GM21737 (cell line): ENCODE results near the gene SLC24A1.
"Not testable (repeated sequence)": the region's sequence is repeated elsewhere in the genome, so short reads cannot be mapped to it uniquely, and the experiment has no call there.

Source experiments
- ATAC-seq: cut with Tn5 transposase; IDR thresholded peaks from one replicate; pipeline ENCODE4 v1.9.1; 2021; ENCODE audit warnings: mild to moderate bottlenecking, moderate library complexity; ENCODE audit not compliant: unreplicated experiment

SLC24A1 gene

GRCh38 chr15:65621638-65622037, at the start of gene SLC24A1:
TSS of gene SLC24A1 (plus strand) at chr15:65621938. CDS start at chr15:65624081, 2,143 bp downstream.
- no peak for ATAC-seq

GRCh38 chr15:65571971-65572370, 49.8 kb upstream of the SLC24A1 start:
- ATAC-seq: no peak

DNA sequence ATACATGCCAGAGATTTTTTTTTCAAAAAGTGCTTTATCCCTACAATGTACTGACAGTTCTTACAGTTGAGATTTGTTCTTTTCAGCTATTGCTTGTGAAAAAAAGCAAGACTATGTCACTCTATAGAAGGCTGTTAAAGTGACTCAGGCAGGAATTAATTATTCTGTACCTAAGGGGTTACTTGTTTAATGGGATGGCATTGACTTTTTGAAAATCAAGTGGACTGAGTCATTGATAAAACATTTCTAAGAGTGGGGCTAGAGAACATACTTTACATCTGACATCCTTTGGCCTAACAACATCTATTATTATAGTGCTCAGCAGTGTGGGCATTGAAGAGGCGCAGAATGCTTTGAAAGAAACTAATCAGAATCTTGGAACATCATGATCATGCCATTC, 45.1 kb upstream of the SLC24A1 start:
- no peak for ATAC-seq

DNA sequence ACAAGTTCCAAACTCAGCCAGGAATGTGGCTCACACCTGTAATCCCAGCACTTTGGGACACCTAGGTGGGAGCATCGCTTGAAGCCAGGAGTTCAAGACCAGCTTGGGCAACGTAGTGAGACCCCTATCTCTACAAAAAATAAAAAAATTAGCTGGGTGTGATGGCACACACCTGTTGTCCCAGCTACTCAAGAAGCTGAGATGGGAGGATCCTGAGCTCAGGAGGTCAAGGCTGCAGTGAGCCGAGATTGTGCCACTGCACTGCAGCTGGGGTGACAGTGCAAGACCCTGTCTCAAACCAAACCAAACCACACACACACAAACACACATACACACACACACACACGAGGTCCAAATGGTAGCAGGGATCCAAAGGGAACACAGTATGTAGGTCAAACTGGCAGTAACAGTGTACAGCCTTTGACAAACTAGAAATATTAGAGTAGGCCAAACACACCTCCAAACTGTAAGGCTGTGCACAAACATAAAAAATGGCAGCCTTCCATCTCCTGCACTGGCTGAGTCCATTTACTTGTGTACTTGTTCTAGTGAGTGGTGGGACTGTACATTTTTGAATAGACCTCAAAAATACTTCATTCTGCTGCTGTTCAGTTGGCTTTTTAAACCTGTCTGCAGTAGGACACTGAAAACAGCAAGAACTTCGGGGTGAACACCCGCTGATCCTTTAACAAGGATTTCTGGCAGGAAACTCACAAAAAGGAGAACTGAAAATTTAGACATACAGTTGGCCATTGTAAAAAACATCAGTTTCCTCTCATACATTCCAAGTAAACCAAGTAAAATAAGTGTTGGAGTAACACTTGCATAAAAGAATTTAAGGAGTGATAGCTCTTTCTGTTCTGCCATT, 44.4 kb upstream of the SLC24A1 start:
- ATAC-seq: no peak

GRCh38 chr15:65578904-65579728, 42.6 kb upstream of the SLC24A1 start:
- no peak for ATAC-seq

DNA sequence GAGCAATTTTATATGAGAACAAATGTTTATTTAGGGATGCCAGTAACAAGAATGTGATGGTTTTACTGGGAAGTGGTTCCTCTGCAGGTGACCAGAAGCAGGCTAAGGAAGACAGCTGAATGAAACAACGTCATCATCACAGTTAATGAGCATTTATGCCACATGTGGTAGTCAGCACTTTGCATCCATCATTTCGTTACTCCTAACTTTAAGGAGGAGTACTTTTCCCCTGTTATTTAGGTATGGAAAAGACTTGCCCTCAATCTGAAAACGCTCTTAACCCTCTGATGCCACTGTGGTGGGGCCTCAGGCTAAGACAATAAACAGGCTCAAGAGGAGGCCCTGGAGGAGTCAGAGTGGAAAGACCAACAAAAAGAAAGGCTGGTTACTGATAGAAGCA, 42.0 kb upstream of the SLC24A1 start:
- ATAC-seq: no peak

GRCh38 chr15:65580287-65580686, 41.5 kb upstream of the SLC24A1 start:
- ATAC-seq: no peak

DNA sequence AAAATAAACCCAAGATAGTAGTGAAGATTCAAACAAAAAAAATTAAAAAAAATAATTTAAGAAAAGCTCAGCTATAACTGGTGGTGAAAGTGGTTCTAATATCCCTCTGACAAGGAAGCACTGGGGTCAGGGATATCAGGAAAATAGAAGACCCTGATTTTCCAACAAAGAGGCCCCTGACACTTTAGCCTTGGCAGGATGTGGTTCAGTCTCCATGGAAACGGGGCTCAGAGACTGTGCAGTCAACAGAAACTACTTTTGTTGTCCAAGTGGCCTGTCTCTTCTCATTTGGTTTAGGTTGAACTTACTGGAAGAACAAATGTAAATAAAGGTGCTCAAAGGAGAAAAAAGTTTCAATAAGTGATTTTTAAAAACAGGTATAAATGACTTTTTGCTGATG, 38.0 kb upstream of the SLC24A1 start:
- ATAC-seq: no peak

DNA sequence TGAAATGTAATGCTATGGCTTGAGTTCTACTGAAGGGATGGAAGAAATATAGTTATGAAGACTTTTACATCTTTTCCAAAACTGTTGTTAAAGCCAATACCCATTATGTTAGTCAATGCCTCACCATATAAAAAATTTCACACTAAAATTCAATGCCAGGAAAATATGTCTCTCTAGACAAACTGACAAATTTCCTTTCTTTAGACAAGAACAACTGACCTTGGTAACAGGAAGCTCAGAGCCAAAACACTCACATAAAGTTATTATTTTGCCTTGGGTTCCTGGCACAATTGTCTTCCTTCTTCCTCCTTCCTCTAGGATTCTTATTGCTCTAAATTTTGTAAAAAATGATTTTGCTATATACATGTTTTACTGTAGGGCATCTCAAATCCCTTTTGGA, 37.5 kb upstream of the SLC24A1 start:
- no peak for ATAC-seq

DNA sequence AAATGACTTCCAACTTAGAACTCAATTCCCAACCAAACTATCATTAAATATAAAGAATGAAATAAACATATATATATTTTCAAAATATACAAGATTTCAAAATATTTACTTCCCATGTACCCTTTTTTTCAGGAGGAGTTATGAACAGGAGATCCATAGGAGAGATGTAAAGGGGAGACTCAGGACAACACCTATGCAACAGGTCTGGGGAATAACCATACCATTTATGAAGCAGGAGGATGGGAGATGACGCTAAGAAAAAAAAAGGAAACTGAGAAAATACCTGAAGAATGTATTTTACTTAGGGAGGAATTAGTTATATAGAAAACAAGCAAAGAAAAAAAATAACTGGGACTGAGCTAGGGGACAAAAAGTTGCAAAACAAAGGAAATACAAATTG, 34.6 kb upstream of the SLC24A1 start:
- no peak for ATAC-seq

GRCh38 chr15:65595960-65596359, 25.8 kb upstream of the SLC24A1 start:
- no peak for ATAC-seq

- no peak for ATAC-seq
These were observed 23.3 kb upstream of the SLC24A1 start for GRCh38 chr15:65598468-65598867.

GRCh38 chr15:65599677-65600076, 22.1 kb upstream of the SLC24A1 start:
- ATAC-seq: no peak

DNA sequence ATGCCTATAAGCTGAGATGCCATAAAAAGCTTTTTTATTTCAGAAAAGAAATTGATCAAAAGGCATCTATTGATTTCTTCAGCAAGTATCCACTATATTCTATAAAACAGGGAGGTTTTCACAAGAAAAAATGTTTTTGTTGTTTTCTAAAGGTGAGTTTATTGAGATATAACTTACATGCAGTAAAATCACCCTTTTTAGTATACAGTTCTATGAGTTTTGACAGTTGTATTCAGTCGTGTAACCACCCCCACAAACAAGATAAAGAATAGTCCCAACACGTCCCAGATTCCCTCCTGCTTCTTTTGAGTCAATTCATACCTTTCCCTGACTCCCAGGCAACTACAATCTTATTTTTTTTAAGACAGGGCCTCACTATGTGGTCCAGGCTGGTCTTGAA, 18.6 kb upstream of the SLC24A1 start:
- ATAC-seq: no peak

GRCh38 chr15:65603559-65603958, 18.2 kb upstream of the SLC24A1 start:
- no peak for ATAC-seq

DNA sequence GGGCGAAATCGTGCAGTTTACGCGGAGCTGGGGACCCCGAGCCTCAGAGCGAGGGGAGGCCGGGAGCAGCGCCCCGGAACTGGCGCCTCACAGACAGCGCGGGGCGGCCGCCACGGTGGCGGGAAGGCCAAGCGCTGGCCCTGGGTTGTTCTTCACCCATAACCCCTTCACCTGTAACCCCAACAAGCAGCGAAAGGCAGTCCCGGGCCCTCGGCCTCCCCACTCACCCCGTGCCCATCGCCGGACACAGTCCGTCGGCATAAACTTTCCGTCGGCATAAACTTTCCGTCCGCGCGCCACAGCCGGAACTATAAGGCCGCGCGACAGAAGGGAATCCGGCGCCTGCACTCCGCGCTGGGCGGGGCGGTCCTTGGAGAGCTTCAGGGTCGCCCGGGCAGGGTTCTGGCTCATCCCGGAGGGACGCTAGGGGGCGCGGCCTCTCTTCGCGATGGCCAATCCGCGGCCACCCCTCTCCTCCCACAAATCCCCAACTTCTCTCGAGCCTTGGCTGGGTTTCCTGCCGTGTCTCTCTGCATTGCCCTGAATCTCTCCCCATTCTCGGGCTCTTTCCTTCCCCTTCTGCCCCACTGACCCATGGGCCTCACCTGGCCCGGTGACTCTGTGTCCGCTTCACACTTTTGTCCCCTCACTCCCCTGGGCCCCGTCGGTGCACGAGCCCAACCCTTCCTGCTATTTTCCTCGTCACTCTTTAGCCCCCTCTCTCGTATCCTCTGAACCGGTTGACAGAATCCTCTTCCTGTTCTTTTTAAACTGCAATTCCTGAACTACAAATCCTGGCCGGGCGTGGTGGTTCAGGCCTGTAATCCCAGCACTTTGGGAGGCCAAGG, 10.6 kb upstream of the SLC24A1 start, which contains the start of gene INTS14:
Gene INTS14 (minus strand): TSS at position 261 of the 848 bp plus-strand sequence. CDS start 3,751 bp downstream, outside the sequence.
- peak; percentile 88 for ATAC-seq

DNA sequence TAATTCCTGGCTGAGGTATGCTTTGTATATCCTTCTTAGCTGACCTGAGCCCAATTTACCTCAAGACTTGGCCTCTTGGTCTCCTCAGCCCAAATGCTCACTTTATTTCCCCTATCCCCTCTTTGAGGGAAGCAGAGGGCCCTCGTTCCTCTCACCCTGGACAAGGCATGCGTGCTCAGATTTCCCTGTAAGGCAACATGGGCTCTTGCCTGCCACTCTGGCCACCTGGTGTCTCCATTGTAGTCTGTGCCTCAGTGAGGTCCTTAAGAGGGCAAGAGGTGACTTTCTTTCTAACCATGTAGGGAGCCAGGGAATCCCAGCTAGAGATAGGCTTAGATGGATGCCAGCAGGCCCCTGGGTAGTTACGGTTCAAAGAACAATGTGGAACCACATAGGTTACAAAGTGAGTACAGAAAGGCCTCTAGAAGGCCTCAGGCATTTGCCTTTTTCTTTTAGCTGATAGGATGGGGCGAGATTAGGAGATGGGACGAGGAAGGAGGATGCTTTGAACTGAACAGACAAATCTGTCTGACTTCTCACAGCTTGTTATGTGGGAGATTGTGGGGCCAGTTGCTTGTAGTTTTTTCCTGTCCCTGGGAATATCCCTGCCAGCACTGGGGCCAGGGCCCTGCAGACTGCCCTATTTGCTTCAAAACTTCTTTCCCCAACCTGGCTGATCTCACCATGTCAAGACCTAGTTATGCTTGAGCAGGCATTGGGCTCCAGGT, 9.7 kb upstream of the SLC24A1 start:
- ATAC-seq: no peak

GRCh38 chr15:65612616-65612946, 9.2 kb upstream of the SLC24A1 start:
- no peak for ATAC-seq

DNA sequence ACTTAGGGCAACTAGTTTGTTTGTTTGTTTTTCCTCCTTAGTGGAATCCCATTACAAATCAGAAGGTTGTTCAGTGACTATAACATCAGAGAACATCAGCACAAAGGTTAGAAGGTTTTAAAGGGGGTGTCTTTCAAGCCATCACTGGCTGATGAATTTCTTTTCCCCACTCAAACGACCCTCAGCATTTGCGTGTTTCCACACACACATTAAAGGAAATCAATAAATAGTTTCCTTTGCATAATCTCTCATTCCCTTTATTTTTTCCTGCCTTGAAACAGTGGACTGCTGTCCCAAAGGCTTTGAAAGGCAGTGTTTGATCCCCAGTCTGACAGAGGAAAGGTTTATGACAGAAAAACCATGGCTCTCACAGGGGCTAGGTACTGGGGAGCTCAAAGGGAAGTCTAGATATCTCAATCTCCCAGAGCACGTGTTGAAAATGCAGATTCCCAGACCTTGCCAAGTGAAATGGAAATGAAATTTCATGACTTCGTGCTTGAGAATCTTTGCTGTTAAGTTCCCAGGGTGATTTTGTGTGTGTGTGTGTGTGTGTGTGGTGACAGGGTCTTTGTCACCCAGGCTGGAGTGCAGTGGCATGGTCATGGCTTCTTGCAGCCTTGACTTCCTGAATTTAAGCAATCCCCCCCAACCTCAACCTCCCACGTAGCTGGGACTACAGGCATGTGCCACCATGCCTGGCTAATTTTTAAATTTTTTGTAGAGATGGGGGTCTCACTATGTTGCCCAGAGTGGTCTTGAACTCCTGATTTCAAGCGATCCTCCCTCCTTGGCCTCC, 8.6 kb upstream of the SLC24A1 start:
- ATAC-seq: no peak

DNA sequence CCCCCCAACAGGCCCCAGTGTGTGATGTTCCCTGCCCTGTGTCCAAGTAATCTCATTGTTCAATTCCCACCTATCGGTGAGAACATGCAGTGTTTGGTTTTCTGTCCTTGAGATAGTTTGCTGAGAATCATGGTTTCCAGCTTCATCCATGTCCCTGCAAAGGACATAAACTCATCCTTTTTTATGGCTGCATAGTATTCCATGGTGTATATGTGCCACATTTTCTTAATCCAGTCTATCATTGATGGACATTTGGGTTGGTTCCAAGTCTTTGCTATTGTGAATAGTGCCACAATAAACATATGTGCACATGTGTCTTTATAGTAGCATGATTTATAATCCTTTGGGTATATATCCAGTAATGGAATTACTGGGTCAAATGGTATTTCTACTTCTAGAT, 5.9 kb upstream of the SLC24A1 start:
- ATAC-seq: not testable (repeated sequence)
